ENCODE data around the gene FGD5. TPM values are rescaled to one million over a fixed set of nuclear protein-coding genes. Genes with fewer than 3 reads are reported as not detected.

Gene FGD5, protein sequence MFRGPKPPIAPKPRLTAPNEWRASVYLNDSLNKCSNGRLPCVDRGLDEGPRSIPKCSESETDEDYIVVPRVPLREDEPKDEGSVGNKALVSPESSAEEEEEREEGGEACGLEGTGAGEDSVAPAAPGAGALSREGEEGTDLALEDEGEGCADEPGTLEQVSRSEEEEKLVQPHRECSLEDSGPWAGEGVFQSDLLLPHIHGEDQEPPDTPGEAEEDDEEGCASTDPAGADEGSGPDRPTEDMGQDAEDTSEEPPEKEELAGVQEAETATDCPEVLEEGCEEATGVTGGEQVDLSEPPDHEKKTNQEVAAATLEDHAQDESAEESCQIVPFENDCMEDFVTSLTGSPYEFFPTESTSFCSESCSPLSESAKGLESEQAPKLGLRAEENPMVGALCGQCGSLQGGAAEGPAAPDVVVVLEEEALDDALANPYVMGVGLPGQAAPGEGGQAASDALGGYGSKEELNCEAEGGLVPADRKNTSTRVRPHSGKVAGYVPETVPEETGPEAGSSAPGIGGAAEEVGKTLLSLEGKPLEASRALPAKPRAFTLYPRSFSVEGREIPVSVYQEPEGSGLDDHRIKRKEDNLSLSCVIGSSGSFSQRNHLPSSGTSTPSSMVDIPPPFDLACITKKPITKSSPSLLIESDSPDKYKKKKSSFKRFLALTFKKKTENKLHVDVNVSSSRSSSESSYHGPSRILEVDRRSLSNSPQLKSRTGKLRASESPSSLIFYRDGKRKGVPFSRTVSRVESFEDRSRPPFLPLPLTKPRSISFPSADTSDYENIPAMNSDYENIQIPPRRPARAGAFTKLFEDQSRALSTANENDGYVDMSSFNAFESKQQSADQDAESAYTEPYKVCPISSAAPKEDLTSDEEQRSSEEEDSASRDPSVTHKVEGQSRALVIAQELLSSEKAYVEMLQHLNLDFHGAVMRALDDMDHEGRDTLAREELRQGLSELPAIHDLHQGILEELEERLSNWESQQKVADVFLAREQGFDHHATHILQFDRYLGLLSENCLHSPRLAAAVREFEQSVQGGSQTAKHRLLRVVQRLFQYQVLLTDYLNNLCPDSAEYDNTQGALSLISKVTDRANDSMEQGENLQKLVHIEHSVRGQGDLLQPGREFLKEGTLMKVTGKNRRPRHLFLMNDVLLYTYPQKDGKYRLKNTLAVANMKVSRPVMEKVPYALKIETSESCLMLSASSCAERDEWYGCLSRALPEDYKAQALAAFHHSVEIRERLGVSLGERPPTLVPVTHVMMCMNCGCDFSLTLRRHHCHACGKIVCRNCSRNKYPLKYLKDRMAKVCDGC (N-terminal part only)
- polyA plus RNA-seq (2012; ENCODE audit: insufficient read depth, insufficient read length, low read depth), result 0.39 TPM

DNA sequence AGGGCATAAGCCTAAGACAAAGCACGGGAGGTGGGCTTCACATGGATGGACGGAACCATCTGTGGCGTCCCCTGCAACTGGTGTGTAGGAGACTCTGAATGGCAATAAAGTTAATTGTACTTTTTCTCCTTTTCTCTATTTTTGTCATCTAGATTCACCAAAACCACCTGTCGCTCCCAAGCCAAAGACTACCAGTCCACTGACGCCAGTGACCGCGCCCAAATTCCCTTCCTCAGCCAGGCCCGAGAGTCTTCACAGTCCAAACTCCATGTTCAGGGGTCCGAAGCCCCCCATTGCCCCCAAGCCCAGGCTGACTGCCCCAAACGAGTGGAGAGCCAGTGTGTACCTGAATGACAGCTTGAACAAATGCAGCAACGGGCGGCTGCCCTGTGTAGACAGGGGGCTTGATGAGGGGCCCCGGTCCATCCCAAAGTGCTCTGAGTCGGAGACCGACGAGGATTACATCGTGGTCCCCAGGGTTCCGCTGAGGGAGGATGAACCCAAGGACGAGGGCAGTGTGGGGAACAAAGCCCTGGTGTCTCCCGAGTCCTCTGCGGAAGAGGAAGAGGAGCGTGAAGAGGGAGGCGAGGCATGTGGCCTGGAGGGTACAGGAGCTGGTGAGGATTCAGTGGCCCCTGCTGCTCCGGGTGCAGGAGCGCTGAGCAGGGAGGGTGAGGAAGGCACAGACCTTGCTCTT, at the start of gene FGD5:
Gene FGD5 (plus strand): TSS at position 159 of the 697 bp plus-strand sequence. CDS start 110 bp downstream, at position 269.
- no peaks in the 10 kb centered on the region for H3K27me3 ChIP-seq
- no peaks in the 10 kb centered on the region for H3K9me3 ChIP-seq

DNA sequence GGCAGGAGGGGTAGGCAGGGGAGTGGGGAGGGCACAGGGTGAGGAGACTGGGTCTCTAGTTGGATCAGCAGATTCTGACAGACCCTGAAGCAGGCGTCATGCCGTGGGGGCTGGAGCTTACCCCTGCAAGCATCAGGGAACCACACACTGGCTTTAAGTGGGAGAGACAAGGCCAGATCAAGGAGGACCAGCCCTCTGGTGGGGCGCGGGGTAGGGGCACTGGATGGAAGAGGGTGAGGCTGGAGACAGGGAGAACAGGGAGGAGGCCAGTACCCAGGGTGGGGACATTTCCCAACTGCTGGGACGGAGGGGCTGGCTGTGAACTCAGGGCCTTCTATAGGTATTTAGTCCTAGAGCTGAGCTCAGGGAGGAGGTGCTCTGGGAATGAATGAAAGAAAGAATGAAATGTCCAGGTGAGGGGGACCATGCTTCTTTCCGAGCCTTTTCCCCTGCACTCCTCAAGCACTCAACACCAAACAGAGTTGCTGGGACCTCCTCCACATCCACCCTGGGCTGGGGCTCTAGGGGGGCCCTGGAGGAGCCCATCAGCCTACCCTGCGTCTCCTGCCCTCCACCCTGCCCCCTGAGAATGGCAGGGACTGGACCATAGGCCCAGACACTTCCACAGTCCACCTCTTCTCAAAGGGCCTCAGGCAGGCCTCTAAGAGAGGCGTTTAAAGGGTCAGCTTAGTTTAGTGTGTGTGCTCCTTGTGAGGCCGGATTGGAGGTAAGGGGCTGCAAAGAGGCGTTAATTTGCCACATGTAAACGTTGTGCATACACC, 49.0 kb upstream of the FGD5 start:
- H3K36me3 ChIP-seq, result no peaks in the 10 kb centered on the region
- TF ChIP-seq, protein P1, sequence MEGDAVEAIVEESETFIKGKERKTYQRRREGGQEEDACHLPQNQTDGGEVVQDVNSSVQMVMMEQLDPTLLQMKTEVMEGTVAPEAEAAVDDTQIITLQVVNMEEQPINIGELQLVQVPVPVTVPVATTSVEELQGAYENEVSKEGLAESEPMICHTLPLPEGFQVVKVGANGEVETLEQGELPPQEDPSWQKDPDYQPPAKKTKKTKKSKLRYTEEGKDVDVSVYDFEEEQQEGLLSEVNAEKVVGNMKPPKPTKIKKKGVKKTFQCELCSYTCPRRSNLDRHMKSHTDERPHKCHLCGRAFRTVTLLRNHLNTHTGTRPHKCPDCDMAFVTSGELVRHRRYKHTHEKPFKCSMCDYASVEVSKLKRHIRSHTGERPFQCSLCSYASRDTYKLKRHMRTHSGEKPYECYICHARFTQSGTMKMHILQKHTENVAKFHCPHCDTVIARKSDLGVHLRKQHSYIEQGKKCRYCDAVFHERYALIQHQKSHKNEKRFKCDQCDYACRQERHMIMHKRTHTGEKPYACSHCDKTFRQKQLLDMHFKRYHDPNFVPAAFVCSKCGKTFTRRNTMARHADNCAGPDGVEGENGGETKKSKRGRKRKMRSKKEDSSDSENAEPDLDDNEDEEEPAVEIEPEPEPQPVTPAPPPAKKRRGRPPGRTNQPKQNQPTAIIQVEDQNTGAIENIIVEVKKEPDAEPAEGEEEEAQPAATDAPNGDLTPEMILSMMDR (IDR thresholded peaks at IDR 0.05; ENCODE audit: low read depth, low read length), result no peak
- no peaks in the 10 kb centered on the region for H3K27me3 ChIP-seq
- no peaks in the 10 kb centered on the region for H3K9me3 ChIP-seq
- no peak overlapping the region for H3K4me3 ChIP-seq (ENCODE audit: low read depth, low read length)
- H3K4me1 ChIP-seq, result no peaks in the 10 kb centered on the region
- DNase-seq, result no peak

More for the DNA sequence above, at the start of gene FGD5:
- H3K4me1 ChIP-seq, result no peaks in the 10 kb centered on the region
- TF ChIP-seq, protein P1 (IDR thresholded peaks at IDR 0.05; ENCODE audit: low read depth, low read length), result no peak
- no peaks in the 10 kb centered on the region for H3K36me3 ChIP-seq
- H3K4me3 ChIP-seq (ENCODE audit: low read depth, low read length), result no peak within 1 kb of the TSS
- no peak for DNase-seq

DNA sequence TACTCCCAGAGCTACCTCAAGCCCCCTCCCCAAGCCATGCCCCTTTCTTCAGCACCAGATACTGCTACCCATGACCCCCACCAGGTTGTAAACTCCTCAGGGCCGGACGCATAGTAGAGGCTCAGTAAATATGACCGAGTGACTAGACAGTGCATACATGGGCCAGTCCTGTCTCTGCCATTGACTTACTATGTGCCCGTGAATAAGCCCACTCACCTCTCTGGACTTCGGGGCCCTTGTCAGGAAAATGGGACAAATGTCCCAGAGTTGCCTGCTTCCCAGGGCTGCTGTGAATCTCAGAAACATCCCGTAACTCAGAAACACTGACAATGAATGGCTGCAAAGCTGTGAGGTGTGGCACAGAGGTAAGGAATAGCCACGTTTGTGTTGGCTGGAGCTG, 48.2 kb upstream of the FGD5 start:
- no peaks in the 10 kb centered on the region for H3K27me3 ChIP-seq
- no peaks in the 10 kb centered on the region for H3K4me1 ChIP-seq
- H3K9me3 ChIP-seq, result no peaks in the 10 kb centered on the region
- TF ChIP-seq, protein P1 (IDR thresholded peaks at IDR 0.05; ENCODE audit: low read depth, low read length), result no peak
- no peak for DNase-seq
- no peak overlapping the region for H3K4me3 ChIP-seq (ENCODE audit: low read depth, low read length)
- H3K36me3 ChIP-seq, result no peaks in the 10 kb centered on the region

DNA sequence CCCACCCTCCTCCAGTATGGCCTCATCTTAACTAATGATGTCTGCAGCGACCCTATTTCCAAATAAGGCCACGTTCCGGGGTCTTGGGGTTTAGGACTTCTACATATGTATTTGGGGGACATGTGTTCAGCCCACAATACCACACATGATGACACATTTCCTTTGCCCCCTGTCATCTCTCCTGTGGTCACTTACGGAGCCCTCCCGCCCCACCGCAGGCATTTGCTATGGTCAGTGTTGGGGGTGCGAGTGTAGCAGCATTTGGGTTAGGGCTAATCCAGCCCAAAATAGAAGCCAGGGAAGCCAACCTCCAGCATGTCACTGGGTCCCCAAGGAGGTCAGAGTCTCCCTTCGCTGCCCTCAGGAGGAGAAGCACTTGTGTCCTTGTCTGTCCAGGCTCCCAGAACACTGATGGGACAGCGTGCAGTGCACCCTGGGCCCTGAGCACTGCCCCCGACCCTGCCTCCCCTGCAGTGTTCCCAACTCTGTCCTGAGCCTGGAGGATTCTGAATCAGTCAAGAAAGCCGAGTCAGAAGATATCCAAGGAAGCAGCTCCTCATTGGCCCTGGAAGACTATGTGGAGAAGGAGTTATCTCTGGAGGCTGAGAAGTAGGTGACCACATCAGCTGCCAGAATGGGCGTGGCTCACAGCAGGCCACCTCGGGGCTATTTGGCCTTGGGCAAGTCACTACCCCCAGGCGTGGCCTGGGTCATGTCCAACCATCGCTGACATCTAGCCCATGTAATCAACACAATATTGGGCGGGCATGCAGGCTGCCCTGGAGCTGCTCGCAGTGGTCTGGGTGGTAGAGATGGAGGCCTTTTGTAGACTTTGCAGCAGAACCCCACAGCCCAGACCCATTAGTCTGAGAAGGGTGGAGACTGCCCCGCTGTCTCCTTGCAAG, 46.9 kb upstream of the FGD5 start:
- Histone ChIP-seq H3K9me3 (no peaks in the 10 kb centered on the region), H3K4me3 (ENCODE audit: low read depth, low read length) (no peak overlapping the region), H3K4me1 (no peaks in the 10 kb centered on the region), H3K27me3 (no peaks in the 10 kb centered on the region), H3K36me3 (no peaks in the 10 kb centered on the region)
- DNase-seq, result no peak
- TF ChIP-seq, protein P1 (IDR thresholded peaks at IDR 0.05; ENCODE audit: low read depth, low read length), result no peak
